Activated CD8-positive, alpha-beta memory T cell treated with anti-CD3 and anti-CD28 coated beads, Interleukin-2, amount 50 U/mL, for 4 hours (primary cell): Measurements from ENCODE around the gene NFIX.
"Not testable (repeated sequence)": the region's sequence is repeated elsewhere in the genome, so short reads cannot be mapped to it uniquely, and the experiment has no call there.

Experiments
- DNase-seq: peaks from one replicate; pipeline ENCODE4 v3.0.0-alpha.2; 2020

The NFIX gene

GRCh38 chr19:12994701-12995595, at the start of gene NFIX:
TSS of gene NFIX (plus strand) at chr19:12995475. CDS start at chr19:12995838, 363 bp downstream.
- peak; percentile 73 for DNase-seq

- DNase-seq = peak; percentile 99
Measured at GRCh38 chr19:12945479-12946091, 49.7 kb upstream of the NFIX start, which contains the start of gene RAD23A. TSS of gene RAD23A (plus strand) at chr19:12945862. CDS start at chr19:12945949, 87 bp downstream.

DNA sequence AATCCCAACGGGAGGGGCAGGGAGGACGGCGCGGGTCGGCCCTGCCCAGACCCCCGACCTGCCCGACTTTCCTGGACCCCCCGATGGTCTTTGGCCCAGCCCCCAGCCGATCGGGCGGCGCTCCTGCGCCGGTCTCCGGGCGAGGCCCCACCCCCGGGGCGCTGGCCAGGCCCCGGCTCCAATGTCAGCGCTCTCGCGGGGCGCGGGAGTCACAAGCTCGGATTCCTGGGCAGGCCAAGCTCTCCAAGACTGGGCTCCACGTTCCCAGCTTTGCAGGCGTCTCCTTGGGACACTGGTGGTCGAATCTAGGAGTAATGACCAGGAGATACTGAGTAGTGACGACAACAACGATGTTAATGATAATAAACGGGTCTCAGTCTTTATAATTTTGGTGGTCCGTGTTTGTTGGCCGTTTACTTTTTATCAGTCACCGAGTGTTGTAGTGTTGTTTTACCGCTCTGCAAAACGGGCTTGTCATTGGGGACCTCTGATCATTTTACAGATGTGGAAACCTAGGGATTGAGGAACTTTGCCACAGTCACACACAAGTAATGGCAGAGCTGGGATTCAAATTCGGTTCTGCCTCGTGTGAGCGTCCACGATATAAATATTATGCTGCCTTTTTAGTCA, 49.1 kb upstream of the NFIX start:
- DNase-seq = peak; percentile 53

GRCh38 chr19:12946731-12947496, 48.4 kb upstream of the NFIX start:
- DNase-seq = no peak

DNA sequence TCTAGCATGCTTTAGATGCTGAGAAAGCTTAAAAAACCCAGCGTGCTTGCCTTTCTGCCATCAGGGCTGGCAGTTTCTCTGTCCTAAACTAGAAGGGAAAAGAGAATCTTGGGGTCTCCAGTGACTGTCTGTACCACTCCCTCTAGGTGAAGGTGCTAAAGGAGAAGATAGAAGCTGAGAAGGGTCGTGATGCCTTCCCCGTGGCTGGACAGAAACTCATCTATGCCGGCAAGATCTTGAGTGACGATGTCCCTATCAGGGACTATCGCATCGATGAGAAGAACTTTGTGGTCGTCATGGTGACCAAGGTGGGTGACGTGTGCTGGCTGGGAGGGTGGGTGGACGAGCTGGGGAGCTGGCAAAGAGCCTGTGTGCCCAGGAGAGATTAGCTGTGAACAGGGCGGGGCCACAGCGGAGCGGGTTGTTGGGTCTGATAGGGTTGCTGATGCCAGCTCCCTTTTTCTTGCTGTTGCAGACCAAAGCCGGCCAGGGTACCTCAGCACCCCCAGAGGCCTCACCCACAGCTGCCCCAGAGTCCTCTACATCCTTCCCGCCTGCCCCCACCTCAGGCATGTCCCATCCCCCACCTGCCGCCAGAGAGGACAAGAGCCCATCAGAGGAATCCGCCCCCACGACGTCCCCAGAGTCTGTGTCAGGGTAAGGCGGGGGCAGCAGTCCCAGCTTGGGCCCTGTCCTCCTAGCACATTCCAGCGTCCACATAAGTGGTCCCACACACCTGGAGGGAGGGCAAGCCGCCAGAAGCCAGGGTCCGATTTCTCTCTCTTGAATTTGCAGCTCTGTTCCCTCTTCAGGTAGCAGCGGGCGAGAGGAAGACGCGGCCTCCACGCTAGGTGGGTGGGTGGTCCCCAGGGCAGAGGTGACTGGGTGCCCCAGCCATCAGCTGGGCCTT, 47.3 kb upstream of the NFIX start:
- no peak for DNase-seq

DNA sequence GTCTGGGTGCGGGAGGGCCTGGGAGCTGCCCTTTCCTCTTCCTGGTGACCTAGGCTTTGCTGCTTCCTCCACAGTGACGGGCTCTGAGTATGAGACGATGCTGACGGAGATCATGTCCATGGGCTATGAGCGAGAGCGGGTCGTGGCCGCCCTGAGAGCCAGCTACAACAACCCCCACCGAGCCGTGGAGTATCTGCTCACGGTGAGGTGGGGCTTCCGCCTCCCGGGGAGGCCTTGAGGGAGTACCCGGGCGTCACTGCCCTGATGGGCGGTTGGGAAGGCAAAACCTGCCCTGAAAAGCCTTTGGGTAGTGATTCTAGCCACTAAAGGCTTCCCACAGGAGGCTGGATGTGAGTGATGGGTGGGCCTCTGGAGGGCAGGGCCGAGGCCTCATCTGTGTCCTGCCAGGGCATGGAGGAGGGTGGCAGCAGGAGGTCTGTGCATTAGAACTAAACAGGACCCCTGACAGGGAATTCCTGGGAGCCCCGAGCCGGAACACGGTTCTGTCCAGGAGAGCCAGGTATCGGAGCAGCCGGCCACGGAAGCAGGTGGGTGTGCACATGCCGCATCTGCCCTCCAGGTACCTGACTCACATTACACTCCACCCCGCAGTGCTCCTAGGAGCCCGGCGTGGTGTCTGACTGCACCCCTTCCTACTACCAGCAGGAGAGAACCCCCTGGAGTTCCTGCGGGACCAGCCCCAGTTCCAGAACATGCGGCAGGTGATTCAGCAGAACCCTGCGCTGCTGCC, 46.5 kb upstream of the NFIX start:
- DNase-seq = no peak

- DNase-seq = no peak
Measured at GRCh38 chr19:12949363-12950283, 45.7 kb upstream of the NFIX start.

DNA sequence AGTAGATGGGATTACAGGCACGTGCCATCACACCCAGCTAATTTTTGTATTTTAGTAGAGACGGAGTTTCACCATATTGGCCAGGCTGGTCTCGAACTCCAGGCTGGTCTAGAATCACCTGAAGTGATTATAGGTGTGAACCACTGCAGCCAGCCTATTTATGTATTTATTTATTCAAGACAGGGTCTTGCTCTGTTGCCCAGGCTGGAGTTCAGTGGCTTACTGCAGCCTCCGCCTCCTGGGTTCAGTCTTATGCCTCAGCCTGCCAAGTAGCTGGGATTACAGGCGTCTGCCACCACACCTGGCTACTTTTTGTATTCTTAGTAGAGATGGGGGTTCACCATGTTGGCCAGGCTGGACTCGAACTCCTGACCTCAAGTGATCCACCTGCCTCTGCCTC, 43.2 kb upstream of the NFIX start:
- DNase-seq = not testable (repeated sequence)

- DNase-seq = no peak
Measured at GRCh38 chr19:12952488-12953137, 42.7 kb upstream of the NFIX start.

GRCh38 chr19:12953138-12953798, 42.0 kb upstream of the NFIX start:
- no peak for DNase-seq

DNA sequence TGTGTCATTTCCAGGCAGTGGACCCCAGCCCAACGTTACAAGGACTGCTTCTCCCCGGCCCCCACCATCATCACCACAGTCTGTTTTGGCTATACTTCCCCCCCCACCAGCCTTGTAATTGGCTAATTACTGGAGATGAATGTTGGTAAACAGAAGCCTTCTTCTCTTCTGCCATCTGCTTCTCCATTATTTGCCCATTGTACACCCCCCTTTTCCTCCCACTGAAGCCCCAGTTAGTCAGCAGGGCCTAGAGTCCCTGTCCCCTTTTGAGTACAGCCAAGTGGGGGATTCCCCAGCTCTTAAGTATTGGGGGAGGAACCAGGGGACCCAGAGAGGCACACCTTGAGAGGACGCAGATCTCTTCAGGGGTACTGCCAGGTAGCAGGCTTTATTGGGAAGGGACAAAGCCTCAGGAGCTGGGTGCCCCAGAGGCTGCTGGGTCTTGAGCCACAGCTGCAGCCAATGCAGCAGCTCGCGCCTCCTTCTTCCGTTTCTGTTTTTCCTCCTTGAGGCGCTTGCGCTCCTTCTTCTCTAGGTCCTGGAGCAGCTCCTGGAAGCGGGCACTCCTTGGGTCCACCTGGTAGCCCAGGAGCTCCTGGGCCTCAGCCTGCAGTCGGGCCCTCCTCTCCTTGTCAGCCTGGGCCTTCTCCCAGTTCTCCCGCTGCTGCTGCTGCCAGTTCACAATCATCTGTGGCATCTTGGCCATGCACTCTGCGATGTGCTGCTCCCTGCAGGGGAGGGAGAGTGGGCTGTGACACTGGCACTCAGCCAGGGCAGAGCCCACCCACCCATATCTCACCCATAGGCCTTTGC, 41.3 kb upstream of the NFIX start:
- no peak for DNase-seq

- DNase-seq = no peak
Measured at GRCh38 chr19:12954612-12954962, 40.7 kb upstream of the NFIX start.

GRCh38 chr19:12955575-12955974, 39.7 kb upstream of the NFIX start:
- DNase-seq = not testable (repeated sequence)

GRCh38 chr19:12955996-12956395, 39.3 kb upstream of the NFIX start:
- DNase-seq = no peak

DNA sequence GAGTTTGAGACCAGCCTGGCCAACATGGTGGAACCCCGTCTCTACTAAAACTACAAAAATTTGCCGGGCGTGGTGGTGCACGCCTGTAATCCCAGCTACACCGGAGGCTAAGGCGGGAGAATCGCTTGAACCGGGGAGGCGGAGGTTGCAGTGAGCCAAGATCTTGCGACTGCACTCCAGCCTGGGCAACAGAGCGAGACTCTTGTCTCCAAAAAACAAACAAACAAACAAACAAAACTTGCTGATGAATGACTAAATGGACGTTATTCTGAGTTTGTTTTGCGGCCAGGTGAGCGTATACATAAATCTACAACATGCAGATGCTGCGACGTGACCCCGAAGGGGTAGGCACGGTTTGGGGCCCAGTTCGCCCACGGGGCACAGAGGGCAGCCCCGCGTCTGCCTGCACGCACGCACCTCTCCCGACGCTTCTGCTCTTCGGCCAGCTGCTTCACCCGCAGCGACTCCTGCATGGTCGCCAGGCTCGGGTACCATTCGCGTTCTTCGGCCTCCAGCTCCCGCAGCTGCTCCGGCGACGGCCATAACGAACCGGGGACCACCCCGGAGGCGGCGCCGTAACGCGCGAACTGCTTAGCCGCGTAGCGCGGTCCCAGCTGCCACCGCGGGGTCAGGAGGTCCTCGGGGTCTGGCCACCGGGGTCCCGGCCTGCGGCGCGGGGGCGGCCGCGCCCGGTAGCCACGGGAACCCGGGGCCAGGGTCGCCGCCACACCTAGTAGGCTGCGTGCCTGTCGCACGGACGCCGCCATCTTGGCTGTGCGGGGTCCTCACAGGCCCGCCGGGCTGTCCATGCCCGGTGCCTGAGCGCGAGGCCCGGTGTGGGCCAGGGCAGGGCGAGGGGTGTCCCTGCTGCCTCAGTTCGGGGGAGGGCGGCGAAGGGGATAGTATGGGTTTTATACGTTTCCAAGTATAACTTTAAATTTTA, 38.6 kb upstream of the NFIX start, which contains the start of gene GADD45GIP1:
GADD45GIP1 (minus strand) TSS at position 778 of the 943 bp plus-strand sequence; CDS start at position 767, 11 bp downstream.
- peak; percentile 84 for DNase-seq

DNA sequence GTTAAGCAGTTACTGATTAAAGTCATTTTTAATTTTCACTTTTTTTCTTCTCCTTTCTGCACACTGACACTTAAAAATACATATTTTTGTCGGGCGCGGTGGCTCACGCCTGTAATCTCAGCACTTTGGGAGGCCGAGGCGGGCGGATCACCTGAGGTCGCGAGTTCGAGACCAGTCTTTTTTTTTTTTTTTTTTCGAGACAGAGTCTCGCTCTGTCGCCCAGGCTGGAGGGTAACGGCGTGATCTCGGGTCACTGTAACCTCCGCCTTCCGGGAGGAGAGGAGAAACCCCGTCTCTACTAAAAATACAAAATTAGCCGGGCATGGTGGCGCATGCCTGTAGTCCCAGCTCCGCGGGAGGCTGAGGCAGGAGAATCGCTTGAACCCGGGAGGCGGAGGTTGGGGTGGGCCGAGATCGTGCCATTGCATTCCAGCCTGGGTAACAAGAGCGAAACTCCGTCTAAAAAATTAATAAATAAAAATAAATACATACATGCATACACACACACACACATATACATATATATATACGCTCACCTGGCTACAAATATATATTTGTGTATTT, 37.8 kb upstream of the NFIX start:
- DNase-seq = not testable (repeated sequence)
